Measurements from ENCODE around the gene NOTCH2. TPM values are rescaled to one million over a fixed set of nuclear protein-coding genes. Genes with fewer than 3 reads are reported as not detected.

Gene NOTCH2
- total RNA-seq, 1 donor from 2014 or later: 142 TPM

GRCh38 chr1:119975006-119975405 is 94.5 kb downstream of the NOTCH2 start:
- H3K27ac Mint-ChIP-seq: no peak overlapping the region

GRCh38 chr1:119974013-119974412 is 95.4 kb downstream of the NOTCH2 start:
- Mint-ChIP-seq H3K27me3 (no peaks in the 10 kb centered on the region), H3K4me1 (ENCODE audit: unreplicated experiment) (peaks cover 12% of the 10 kb centered on the region), H3K9me3 (no peaks in the 10 kb centered on the region), H3K4me3 (no peak overlapping the region), H3K36me3 (peaks cover 36% of the 10 kb centered on the region), H3K27ac (no peak overlapping the region)
- DNase-seq (ENCODE audit: extremely low spot score, unreplicated experiment): no peak
- no peak for TF ChIP-seq CTCF (conservative IDR thresholded peaks at IDR 0.05)

More at GRCh38 chr1:119975006-119975405, 94.5 kb downstream of the NOTCH2 start:
- no peak for DNase-seq (ENCODE audit: extremely low spot score, unreplicated experiment)
- H3K27me3 Mint-ChIP-seq: no peaks in the 10 kb centered on the region
- H3K4me3 Mint-ChIP-seq: no peak overlapping the region
- no peaks in the 10 kb centered on the region for H3K9me3 Mint-ChIP-seq
- TF ChIP-seq CTCF (conservative IDR thresholded peaks at IDR 0.05): no peak
- H3K4me1 Mint-ChIP-seq (ENCODE audit: unreplicated experiment): peaks cover 12% of the 10 kb centered on the region
- H3K36me3 Mint-ChIP-seq: peaks cover 28% of the 10 kb centered on the region

GRCh38 chr1:119971710-119972570 is 97.5 kb downstream of the NOTCH2 start:
- TF ChIP-seq CTCF (conservative IDR thresholded peaks at IDR 0.05): no peak
- no peak for DNase-seq (ENCODE audit: extremely low spot score, unreplicated experiment)

GRCh38 chr1:119968601-119969000 is 100.9 kb downstream of the NOTCH2 start:
- Mint-ChIP-seq H3K4me3 (no peak overlapping the region), H3K9me3 (peaks cover 3% of the 10 kb centered on the region), H3K27me3 (no peaks in the 10 kb centered on the region), H3K36me3 (peaks cover 48% of the 10 kb centered on the region), H3K27ac (no peak overlapping the region), H3K4me1 (ENCODE audit: unreplicated experiment) (peaks cover 27% of the 10 kb centered on the region)
- TF ChIP-seq CTCF (conservative IDR thresholded peaks at IDR 0.05): no peak
- DNase-seq (ENCODE audit: extremely low spot score, unreplicated experiment): no peak

More at GRCh38 chr1:119971710-119972570, 97.5 kb downstream of the NOTCH2 start:
- no peak overlapping the region for H3K27ac Mint-ChIP-seq
- peaks cover 12% of the 10 kb centered on the region for H3K4me1 Mint-ChIP-seq (ENCODE audit: unreplicated experiment)
- H3K36me3 Mint-ChIP-seq: peaks cover 36% of the 10 kb centered on the region
- peaks cover 3% of the 10 kb centered on the region for H3K9me3 Mint-ChIP-seq
- no peak overlapping the region for H3K4me3 Mint-ChIP-seq
- no peaks in the 10 kb centered on the region for H3K27me3 Mint-ChIP-seq

GRCh38 chr1:119968068-119968492 is 101.4 kb downstream of the NOTCH2 start:
- Mint-ChIP-seq H3K36me3 (peaks cover 51% of the 10 kb centered on the region), H3K4me1 (ENCODE audit: unreplicated experiment) (peaks cover 24% of the 10 kb centered on the region), H3K27ac (peak overlapping the region; percentile 88), H3K27me3 (no peaks in the 10 kb centered on the region), H3K9me3 (peaks cover 3% of the 10 kb centered on the region), H3K4me3 (no peak overlapping the region)
- DNase-seq (ENCODE audit: extremely low spot score, unreplicated experiment): no peak
- TF ChIP-seq CTCF (conservative IDR thresholded peaks at IDR 0.05): peak; percentile 77
